ENCODE data around the gene EIF2B2. TPM values are rescaled to one million over a fixed set of nuclear protein-coding genes. Genes with fewer than 3 reads are reported as not detected.
A peak's percentile ranks its signal among the peaks of the same experiment; 100 is the strongest.

Gene EIF2B2
- total and polyA plus RNA-seq, 2 of the 13 experiments (the other 11 are each of a cell fraction or from before 2014, with no cell fraction given) = 54.4 to 78.6 TPM

GRCh38 chr14:74973003-74973653, 29.6 kb upstream of the EIF2B2 start (continued):
- peak; percentile 40; the same call in 1 of the 2 replicates for TF ChIP-seq UBTF (CRISPR knock-in tag; IDR thresholded peaks at IDR 0.05)
- TF ChIP-seq ETV5 (CRISPR knock-in tag; IDR thresholded peaks at IDR 0.05; ENCODE audit: borderline replicate concordance) = peak; percentile 61; the same call in 1 of the 2 replicates
- peak; percentile 50; the same call in 1 of the 2 replicates for TF ChIP-seq SALL1 (CRISPR knock-in tag; IDR thresholded peaks at IDR 0.05)
- TF ChIP-seq NR2F1 (CRISPR knock-in tag; IDR thresholded peaks at IDR 0.05) = no peak
- TF ChIP-seq ERF (CRISPR knock-in tag; IDR thresholded peaks at IDR 0.05) = 0 out of 2 replicates have a peak, but pooled peaks have one; percentile 21
- TF ChIP-seq ZHX2 (IDR thresholded peaks at IDR 0.05; ENCODE audit: low read depth) = no peak
- TF ChIP-seq ZHX2 (CRISPR knock-in tag; IDR thresholded peaks at IDR 0.05; ENCODE audit: borderline replicate concordance) = no peak
- no peak for TF ChIP-seq ZNF256 (CRISPR knock-in tag; conservative IDR thresholded peaks at IDR 0.05)
- peak; percentile 51; the same call in 1 of the 2 replicates for TF ChIP-seq MYC (CRISPR knock-in tag; IDR thresholded peaks at IDR 0.05; ENCODE audit: borderline replicate concordance)
- TF ChIP-seq NRL (CRISPR knock-in tag; IDR thresholded peaks at IDR 0.05; ENCODE audit: borderline replicate concordance) = 0 out of 2 replicates have a peak, but pooled peaks have one; percentile 56
- TF ChIP-seq ZNF710 (CRISPR knock-in tag; IDR thresholded peaks at IDR 0.05; ENCODE audit: borderline replicate concordance) = no peak
- TF ChIP-seq BHLHE40 (IDR thresholded peaks at IDR 0.05; ENCODE audit: low read length) = peak; percentile 50; the same call in 1 of the 2 replicates
- peak; percentile 97 for TF ChIP-seq ZNF687 (CRISPR knock-in tag; IDR thresholded peaks at IDR 0.05)

Data from HepG2 (cell line).